HCT116 (cell line): Measurements from ENCODE around the gene SRL.

ENCODE experiments used
- CEBPB ChIP-seq: IDR thresholded peaks from 2 replicates; pipeline ENCODE4 v1.6.1; 2012; ENCODE audit warnings: low read depth
- CTCF ChIP-seq, 3 experiments: fragments of 200-600 bp in 1 of 3; sonication (generic) in 1 of 3; IDR thresholded peaks in 2 of 3; conservative IDR thresholded peaks in 1 of 3; 2 replicates each; pipeline ENCODE4 v1.5.1; 2012 to 2017; ENCODE audit warnings: low read depth in 2 of 3, low read length in 2 of 3, antibody characterized with exemption in 1 of 3, borderline replicate concordance in 1 of 3, control low read depth in 1 of 3, mild to moderate bottlenecking in 1 of 3, mixed read lengths in 1 of 3, mixed run types in 1 of 3, moderate library complexity in 1 of 3; ENCODE audit not compliant: insufficient read depth in 1 of 3
- EGR1 ChIP-seq: IDR thresholded peaks from 2 replicates; pipeline ENCODE4 v1.6.1; 2012; ENCODE audit warnings: low read depth
- ELF1 ChIP-seq: IDR thresholded peaks from 2 replicates; pipeline ENCODE4 v1.6.1; 2012; ENCODE audit warnings: low read depth, borderline replicate concordance
- EZH2 ChIP-seq: fragments of 200-600 bp; sonication (generic); IDR thresholded peaks from 2 replicates; pipeline ENCODE4 v1.6.1; 2017; ENCODE audit warnings: antibody characterized with exemption, mixed run types
- EZH2phosphoT487 ChIP-seq: fragments of 200-600 bp; IDR thresholded peaks from 2 replicates; pipeline ENCODE4 v1.6.1; 2018; ENCODE audit warnings: antibody characterized with exemption, borderline replicate concordance
- POLR2A ChIP-seq: IDR thresholded peaks from 2 replicates; pipeline ENCODE4 v1.7.0; 2011; ENCODE audit warnings: borderline replicate concordance; ENCODE audit not compliant: insufficient read depth, insufficient read length; ENCODE audit errors: extremely low read depth
- POLR2AphosphoS5 ChIP-seq: IDR thresholded peaks from 2 replicates; pipeline ENCODE4 v1.6.1; 2011; ENCODE audit warnings: mild to moderate bottlenecking, low read depth, low read length, moderate library complexity
- RAD21 ChIP-seq: IDR thresholded peaks from 2 replicates; pipeline ENCODE4 v1.6.1; 2012; ENCODE audit warnings: low read depth, mild to moderate bottlenecking
- SP1 ChIP-seq: IDR thresholded peaks from 2 replicates; pipeline ENCODE4 v1.6.1; 2012; ENCODE audit warnings: low read depth
- TCF7L2 ChIP-seq: IDR thresholded peaks from 2 replicates; pipeline ENCODE4 v1.7.0; 2011; ENCODE audit warnings: borderline replicate concordance, inconsistent platforms; ENCODE audit not compliant: insufficient read depth, insufficient read length; ENCODE audit errors: extremely low read depth
- ZFX ChIP-seq: fragments of 450-650 bp; IDR thresholded peaks from 2 replicates; pipeline ENCODE4 v1.6.1; 2017
- ZNF274 ChIP-seq: fragments of 200-500 bp; sonication (Bioruptor generic); IDR thresholded peaks from 2 replicates; pipeline ENCODE4 v1.6.1; 2014; ENCODE audit warnings: mild to moderate bottlenecking, low read depth, low read length, inconsistent platforms
- TF ChIP-seq, protein P1 (sequence below): IDR thresholded peaks from 2 replicates; pipeline ENCODE4 v1.6.1; 2012

DNA sequence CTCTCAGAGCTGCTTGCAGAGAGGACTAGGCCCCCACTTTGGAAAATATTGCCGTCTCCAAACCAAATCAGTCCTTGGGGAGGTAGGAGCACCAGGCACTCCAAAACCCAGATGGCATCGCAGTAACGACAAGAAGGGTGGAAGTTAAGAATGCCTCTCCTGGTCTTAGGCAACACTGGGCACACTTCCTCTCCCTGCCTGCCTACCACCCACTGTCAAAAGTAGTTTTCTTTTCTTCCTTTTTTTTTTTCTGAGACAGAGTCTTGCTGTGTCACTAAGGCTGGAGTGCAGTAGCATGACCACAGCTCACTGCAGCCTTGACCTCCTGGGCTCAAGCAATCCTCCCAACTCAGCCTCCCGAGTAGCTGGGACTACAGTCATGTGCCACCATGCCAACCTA is 47.2 kb downstream of the SRL start:
- TF ChIP-seq, protein P1, sequence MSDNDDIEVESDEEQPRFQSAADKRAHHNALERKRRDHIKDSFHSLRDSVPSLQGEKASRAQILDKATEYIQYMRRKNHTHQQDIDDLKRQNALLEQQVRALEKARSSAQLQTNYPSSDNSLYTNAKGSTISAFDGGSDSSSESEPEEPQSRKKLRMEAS, result no peak
- TF ChIP-seq EZH2, result no peak
- no peak for TF ChIP-seq CTCF (IDR thresholded peaks at IDR 0.05 in 2 of 3, conservative IDR thresholded peaks at IDR 0.05 in 1 of 3; ENCODE audit: borderline replicate concordance in 1 of 3, insufficient read depth in 1 of 3, low read depth in 2 of 3, low read length in 2 of 3)
- no peak for TF ChIP-seq CEBPB
- TF ChIP-seq POLR2AphosphoS5, result no peak
- TF ChIP-seq POLR2A, result no peak
- TF ChIP-seq SP1, result no peak
- TF ChIP-seq ELF1, result no peak
- no peak for TF ChIP-seq EGR1
- no peak for TF ChIP-seq RAD21
- TF ChIP-seq ZNF274, result no peak
- TF ChIP-seq ZFX, result no peak
- TF ChIP-seq TCF7L2, result no peak
- no peak for TF ChIP-seq EZH2phosphoT487
